Parathyroid adenoma (tissue), 2 donors: ENCODE results near the gene FSTL3.
A peak's percentile ranks its signal among the peaks of the same experiment; 100 is the strongest.

Experiments
- H2AFZ ChIP-seq: fragments of 300-600 bp; sonication (generic); one replicate; pipeline ENCODE4 v1.7.0; 2017; ENCODE audit warnings: antibody characterized with exemption, mild to moderate bottlenecking
- H3K27ac ChIP-seq: fragments of 300-600 bp; sonication (generic); one replicate; pipeline ENCODE4 v1.7.0; 2017
- H3K27me3 ChIP-seq: fragments of 300-600 bp; sonication (generic); one replicate; pipeline ENCODE4 v1.7.0; 2017; ENCODE audit warnings: low read length; ENCODE audit not compliant: control insufficient read depth, insufficient read depth
- H3K36me3 ChIP-seq: fragments of 300-600 bp; sonication (generic); one replicate; pipeline ENCODE4 v1.7.0; 2017; ENCODE audit warnings: low read length; ENCODE audit not compliant: control insufficient read depth, insufficient read depth
- H3K4me1 ChIP-seq: fragments of 300-600 bp; sonication (generic); one replicate; pipeline ENCODE4 v1.7.0; 2017; ENCODE audit warnings: control low read depth
- H3K4me2 ChIP-seq: fragments of 300-600 bp; sonication (generic); one replicate; pipeline ENCODE4 v1.7.0; 2017; ENCODE audit warnings: low read length
- H3K4me3 ChIP-seq: fragments of 300-600 bp; sonication (generic); one replicate; pipeline ENCODE4 v1.7.0; 2017; ENCODE audit warnings: low read depth, low read length
- H3K79me2 ChIP-seq: fragments of 300-600 bp; sonication (generic); one replicate; pipeline ENCODE4 v1.7.0; 2017; ENCODE audit warnings: control low read depth
- H3K9ac ChIP-seq: fragments of 300-600 bp; sonication (generic); one replicate; pipeline ENCODE4 v1.7.0; 2017; ENCODE audit warnings: mild to moderate bottlenecking
- H3K9me3 ChIP-seq: fragments of 300-600 bp; sonication (generic); one replicate; pipeline ENCODE4 v1.7.0; 2017; ENCODE audit warnings: low read length; ENCODE audit not compliant: control insufficient read depth
- CTCF ChIP-seq: fragments of 300-600 bp; sonication (generic); IDR thresholded peaks from one replicate; pipeline ENCODE4 v1.7.0; 2017; ENCODE audit warnings: antibody characterized with exemption, mild to moderate bottlenecking
- donor health status: primary hyperparathyroidism.

The FSTL3 gene

GRCh38 chr19:709196-709964, 33.2 kb downstream of the FSTL3 start:
- H3K9me3 ChIP-seq = no peaks in the 10 kb centered on the region
- no peak overlapping the region for H3K27ac ChIP-seq
- no peak overlapping the region for H3K9ac ChIP-seq
- H3K27me3 ChIP-seq = no peaks in the 10 kb centered on the region
- TF ChIP-seq CTCF = no peak
- peak overlapping the region; percentile 83 for H3K4me2 ChIP-seq
- H3K36me3 ChIP-seq = no peaks in the 10 kb centered on the region
- H3K79me2 ChIP-seq = no peaks in the 10 kb centered on the region
- H3K4me3 ChIP-seq = peak overlapping the region; percentile 49
- H3K4me1 ChIP-seq = no peaks in the 10 kb centered on the region
- no peak overlapping the region for H2AFZ ChIP-seq

GRCh38 chr19:709965-710571, 33.9 kb downstream of the FSTL3 start:
- Histone ChIP-seq H2AFZ (no peak overlapping the region), H3K27me3 (no peaks in the 10 kb centered on the region), H3K27ac (no peak overlapping the region), H3K9me3 (no peaks in the 10 kb centered on the region), H3K9ac (no peak overlapping the region), H3K4me1 (no peaks in the 10 kb centered on the region), H3K4me3 (no peak overlapping the region), H3K36me3 (no peaks in the 10 kb centered on the region), H3K4me2 (peak overlapping the region; percentile 83), H3K79me2 (no peaks in the 10 kb centered on the region)
- TF ChIP-seq CTCF = no peak

- Histone ChIP-seq H3K36me3 (no peaks in the 10 kb centered on the region), H3K27me3 (no peaks in the 10 kb centered on the region), H3K4me1 (no peaks in the 10 kb centered on the region), H3K4me2 (no peak overlapping the region), H3K9ac (no peak overlapping the region), H3K79me2 (no peaks in the 10 kb centered on the region), H3K9me3 (no peaks in the 10 kb centered on the region), H3K4me3 (no peak overlapping the region), H2AFZ (no peak overlapping the region), H3K27ac (no peak overlapping the region)
- TF ChIP-seq CTCF = no peak
These were observed 34.6 kb downstream of the FSTL3 start for GRCh38 chr19:710767-711166.

GRCh38 chr19:711254-711653, 35.1 kb downstream of the FSTL3 start:
- H3K36me3 ChIP-seq = no peaks in the 10 kb centered on the region
- no peaks in the 10 kb centered on the region for H3K27me3 ChIP-seq
- no peaks in the 10 kb centered on the region for H3K79me2 ChIP-seq
- H3K9ac ChIP-seq = no peak overlapping the region
- no peak overlapping the region for H2AFZ ChIP-seq
- H3K4me2 ChIP-seq = no peak overlapping the region
- no peaks in the 10 kb centered on the region for H3K4me1 ChIP-seq
- no peaks in the 10 kb centered on the region for H3K9me3 ChIP-seq
- no peak for TF ChIP-seq CTCF
- no peak overlapping the region for H3K4me3 ChIP-seq
- H3K27ac ChIP-seq = no peak overlapping the region

- Histone ChIP-seq H3K36me3 (no peaks in the 10 kb centered on the region), H3K27me3 (no peaks in the 10 kb centered on the region), H3K27ac (no peak overlapping the region), H3K9me3 (no peaks in the 10 kb centered on the region), H3K4me3 (no peak overlapping the region), H3K4me1 (no peaks in the 10 kb centered on the region), H3K4me2 (no peak overlapping the region), H3K79me2 (no peaks in the 10 kb centered on the region), H3K9ac (no peak overlapping the region), H2AFZ (no peak overlapping the region)
- no peak for TF ChIP-seq CTCF
These were observed 39.2 kb downstream of the FSTL3 start for GRCh38 chr19:715347-715746.
